Fibroblast of skin of back (primary cell): Measurements from ENCODE around the gene FRMD4A.
A peak's percentile ranks its signal among the peaks of the same experiment; 100 is the strongest.

Experiments used
- DNase-seq: peaks from one replicate; pipeline ENCODE4 v3.0.0-alpha.2; 2013

The FRMD4A gene

DNA sequence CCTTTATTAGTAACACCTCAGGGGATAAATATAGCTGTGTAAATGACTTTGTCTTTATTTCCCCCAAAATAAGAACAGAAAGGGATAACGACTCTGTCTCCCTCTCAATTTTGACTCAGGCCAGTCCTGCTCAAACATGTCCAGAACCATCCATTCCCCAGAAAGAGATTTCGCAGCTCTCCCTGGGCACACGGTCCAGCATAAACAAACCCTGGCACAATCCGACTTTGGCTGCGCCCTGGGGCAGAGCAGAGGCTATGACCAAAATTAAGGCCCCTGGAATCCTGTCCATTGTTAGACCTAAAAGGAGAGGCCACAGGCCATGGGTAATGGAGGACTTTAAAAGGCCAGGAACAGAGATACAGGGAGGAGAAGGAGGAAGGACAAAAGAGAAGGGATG is 644.8 kb downstream of the FRMD4A start:
- DNase-seq = no peak

DNA sequence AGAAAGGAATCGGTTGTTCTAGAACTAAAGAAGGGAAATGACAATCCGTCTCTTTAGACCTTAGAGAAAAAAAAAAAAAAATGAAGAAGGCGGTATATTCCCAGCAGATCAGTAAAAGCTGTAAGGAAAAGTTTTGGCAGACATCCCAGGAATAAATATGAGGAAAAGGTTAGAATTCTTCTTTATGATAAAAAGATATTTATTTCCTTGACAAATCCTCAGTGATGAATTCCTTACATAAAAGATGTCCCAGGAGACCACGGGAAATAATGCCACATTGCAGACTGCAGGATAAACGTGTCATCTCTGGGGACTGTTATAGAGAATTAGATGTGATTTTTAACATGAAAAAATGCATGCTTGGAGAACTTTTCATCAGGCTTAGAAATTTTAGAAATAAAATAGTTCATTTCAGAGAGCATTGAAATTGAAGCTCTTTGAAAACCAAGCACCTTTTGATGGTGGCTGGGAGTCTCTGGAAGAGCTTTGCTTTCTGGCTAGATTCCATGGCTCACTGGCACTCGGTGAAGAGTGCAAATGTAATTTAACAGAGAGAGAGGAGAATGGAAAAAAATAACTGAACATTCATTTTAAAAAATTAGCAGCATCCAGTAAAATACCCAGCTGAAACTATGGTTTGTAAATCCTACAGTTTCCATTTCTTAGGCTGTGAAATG is 645.8 kb downstream of the FRMD4A start:
- DNase-seq = peak; percentile 94

DNA sequence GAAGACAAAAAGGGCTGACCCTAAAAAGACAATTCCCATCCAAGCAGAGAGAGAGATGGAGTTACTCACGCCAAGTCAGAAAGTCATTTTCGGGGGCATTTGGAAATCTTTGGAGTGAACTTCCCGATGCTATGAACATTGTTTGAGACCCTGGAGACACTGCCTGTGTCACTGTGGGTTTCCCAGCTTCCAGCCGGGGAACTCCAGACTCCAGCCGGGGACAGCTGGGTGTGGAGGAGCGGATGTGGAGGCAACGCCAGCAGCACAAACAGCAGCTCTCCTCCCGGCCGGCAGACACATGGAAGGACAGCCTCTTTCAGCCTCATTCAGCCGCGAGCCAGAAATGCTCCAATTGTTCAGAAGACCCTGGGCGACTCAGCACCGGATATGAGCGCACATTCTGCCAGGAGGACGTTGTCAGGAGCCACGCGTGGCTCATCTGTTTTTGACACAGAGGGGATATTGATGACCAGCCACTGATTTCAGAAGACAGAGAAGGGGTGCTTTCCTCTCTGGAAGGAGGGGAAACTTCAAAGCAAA is 646.4 kb downstream of the FRMD4A start:
- DNase-seq = peak; percentile 91

DNA sequence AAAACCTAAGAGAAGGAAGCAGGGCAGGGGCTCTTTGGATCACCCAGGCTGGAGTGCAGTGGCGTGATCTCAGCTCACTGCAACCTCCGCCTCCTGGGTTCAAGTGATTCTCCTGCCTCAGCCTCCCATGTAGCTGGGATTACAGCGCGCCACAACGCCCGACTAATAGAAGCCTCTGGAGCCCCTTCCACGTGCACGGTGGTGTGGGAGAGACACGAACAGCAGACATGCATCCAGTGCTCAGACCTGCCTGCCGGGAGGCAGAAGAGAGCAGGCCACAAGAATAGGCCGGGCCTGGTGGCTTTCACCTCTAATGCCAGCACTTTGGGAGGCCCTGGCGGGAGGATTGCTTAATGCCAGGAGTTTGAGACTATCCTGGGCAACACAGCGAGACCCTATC is 647.7 kb downstream of the FRMD4A start:
- DNase-seq = no peak

DNA sequence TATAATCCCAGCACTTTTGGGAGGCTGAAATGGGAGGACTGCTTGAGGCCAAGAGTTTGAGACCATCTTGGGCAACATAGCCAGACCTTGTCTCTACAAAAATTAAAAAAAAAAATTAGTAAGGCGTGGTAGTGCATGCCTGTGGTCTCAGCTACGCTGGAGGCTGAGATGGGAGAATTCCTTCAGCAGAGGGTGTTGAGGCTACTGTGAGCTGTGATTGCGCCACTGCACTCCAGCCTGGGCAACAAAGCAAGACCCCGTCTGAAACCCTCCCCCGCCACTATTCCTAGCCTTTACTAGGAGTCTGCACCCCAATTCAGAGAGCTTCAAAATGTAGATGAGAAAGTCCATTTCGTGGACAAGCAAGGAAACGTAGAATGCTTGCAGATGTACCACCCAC is 648.8 kb downstream of the FRMD4A start:
- peak; percentile 47 for DNase-seq

DNA sequence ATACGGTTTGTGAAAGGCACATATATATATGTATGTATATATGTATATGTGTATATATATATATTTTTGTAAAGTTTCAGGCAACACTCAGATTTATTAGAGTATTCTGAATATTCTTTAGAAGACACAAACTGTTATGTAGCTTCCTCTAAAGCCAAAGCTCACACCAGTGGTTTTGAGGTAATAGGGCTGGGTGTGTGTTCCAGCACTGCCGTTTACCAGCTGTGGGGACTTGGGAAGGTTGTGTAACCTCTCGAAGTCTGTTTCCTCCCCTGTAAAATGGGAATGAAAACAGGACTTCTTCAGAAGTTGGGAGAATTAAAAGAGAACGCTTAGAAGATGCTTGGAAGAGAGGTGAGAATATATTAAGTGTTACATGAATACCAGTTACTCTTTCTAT is 649.2 kb downstream of the FRMD4A start:
- no peak for DNase-seq

DNA sequence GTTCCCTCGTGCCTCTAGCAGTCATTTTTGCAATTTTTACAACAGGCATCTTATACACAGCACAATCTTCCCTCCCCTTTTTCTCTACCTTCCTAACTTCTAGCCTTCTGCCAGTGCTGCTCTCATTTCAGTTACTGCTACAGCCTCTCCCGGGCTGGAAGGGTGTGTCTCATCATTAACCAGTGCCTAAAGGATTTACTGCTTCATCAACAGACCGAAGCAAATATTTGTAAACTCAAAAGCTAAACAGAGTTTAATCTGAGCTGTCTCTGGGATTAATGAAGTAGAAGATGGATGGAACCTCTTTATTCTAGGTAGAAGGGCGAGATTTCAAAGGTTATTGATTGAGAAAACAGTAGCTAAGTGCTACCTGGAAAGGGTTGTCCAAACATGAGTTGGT is 649.6 kb downstream of the FRMD4A start:
- DNase-seq = no peak

DNA sequence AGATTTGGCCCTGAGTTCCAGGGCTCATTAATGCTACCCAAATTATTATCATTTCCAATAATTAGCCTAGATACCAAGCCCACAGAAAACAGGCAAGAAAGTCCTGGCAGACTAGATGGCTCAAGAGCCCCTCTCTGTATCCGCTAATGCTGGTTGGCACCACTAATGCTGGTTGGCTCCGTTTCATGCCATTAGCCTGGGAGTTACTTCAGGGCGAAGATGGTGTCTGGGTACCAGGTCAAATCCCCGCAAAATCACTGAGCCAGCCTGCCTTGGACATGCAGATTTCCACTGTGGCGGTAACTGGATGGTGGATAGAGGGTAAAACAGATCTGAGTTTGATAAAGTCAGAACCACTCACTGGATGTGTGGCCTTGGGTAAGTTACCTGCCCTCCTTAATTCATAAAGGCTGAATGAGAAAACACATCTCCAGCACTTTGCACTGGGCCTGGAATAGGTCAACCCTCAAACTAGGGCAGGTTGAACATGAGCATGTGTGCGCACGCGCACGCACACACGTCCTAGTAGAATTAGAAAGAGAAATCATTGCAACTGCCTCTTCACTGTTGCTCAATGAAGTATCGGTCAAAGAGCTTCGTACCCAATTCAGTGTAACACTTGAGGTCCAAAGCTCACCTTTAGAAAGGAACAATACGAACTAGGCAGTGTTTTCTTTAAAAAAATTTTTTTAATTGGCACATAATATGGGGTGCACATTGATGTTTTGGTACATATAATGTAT is 652.5 kb downstream of the FRMD4A start:
- DNase-seq = no peak

DNA sequence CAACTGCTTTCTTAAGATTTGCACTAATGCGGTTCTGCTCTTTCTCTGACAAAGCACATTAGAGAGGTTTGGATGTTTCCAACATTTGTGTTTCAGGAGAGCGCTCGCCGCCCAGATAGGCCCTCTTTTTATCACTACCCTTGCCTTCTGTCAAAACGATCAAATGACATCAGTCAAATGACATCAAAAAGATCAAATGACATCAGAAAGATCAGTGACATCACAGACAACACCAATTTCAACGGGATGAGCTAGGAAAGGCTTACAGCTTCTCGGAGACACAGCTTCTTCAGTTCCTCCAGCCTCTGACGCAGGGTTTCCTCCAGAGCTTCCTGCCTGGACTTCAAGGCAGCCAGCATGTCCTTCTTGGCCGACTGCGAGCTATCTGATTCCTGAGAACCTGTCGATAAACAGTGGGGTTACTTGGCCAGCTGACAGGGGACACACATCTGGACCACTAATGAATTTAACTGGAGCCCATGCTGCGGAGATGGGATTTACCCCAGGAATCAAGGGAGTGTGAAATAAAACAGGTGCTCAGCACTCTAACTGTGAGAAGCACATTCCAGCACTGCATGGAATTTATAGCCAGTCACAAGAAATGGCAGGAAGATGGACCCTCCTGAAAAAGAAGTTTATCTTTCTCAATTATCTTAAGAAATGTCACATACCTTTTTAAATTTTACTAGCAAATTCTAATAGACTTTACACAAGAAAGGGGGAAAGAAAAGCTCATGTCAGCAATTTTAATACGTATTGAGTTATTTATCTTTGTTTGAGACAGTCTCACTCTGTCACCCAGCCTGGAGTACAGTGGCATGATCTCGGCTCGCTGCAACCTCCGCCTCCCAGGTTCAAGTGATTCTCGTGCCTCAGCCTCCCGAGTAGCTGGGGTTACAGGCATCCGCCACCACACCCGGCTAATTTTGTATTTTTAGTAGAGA is 655.8 kb downstream of the FRMD4A start:
- DNase-seq = no peak

DNA sequence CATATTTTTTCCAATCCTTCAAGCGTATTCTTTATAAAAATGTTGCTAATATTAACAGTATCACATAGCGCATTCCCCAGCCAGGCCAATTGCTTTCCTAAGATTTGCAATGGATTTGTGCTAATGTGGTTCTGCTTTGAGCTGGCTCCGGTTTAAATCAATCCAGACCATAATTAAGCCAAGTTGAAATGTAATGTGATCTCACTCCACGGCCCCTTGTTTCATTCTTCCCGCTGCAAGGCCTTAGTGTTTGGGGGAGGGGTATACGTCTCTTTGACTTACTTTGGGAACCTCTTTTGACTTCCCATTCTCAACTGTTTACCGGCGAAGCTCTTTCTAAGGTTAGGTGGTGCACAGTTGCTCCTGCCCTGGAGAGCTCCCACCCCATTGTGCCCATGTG is 657.6 kb downstream of the FRMD4A start:
- DNase-seq = no peak

DNA sequence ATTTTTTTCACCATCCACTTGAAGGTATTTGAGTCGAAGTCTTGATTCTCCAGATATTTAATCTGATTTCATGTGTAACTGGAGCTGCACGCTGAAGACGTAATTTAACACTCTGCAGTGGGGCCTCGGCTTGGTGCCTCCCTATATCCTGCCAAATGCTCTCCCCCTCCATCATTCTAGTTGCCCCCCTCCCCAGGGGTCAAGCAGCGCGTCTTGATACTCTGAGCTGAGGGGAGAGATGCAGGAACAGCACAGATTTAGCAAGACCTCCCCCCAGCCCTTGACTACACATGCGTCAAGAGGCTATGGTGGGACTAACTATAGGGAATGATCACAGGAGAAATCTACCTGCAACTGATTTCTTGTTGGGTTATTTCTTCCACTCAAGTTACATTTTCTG is 658.2 kb downstream of the FRMD4A start:
- DNase-seq = no peak

DNA sequence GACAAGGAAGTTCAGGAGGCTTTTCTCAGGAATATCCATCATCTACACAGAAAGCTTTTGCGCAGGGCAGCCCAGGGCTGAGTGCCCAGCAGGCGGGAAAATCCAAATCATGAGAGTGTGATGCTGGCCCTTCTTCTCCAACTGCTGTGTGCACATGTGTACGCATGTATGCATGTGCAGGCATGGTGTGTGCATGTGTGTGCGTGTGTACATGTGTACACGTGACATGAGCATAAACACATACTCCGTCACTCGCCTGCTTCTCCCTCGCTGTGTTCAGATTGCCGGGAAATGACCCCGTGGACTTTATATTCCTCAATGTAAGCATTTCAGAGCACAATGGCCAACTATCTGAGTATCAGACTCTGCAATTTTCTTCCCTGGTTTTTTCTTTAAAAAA is 658.8 kb downstream of the FRMD4A start:
- DNase-seq = no peak

DNA sequence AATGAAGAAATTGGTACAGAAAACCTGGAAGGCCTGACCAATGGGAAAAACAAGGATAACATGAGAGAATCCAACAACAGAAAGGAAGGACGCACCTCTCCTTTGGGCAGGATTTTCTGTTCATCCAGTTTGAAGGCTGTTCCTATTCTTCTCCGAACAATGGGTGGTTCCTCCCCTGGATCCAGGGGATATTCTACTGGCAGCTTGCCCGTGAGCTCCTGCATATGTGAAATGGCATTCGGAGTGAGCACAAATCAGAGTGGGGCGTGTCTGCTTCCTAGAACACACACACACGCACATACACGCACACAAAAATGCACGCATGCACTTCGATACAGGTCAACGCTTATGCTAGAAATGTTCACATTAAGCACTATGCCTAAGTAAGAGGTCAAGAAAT is 660.4 kb downstream of the FRMD4A start:
- DNase-seq = no peak

DNA sequence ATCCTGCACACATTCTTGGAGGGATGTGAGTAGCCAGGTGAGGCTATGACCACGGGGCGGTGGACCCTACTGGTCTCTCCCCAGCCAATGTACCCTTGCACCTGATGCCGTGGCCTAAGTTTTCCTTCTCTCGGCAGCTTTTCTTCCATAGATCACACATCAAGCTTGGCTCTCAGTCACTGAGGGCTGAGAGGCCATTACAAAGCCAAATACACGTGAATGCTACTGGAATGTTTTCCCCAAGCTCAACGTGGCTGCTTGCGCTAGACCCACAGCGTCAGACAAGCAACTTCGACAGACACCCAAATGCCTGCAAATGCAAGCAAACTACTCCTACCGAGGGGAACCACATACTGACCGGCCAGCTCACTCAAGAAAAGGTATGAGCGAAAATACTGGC is 660.8 kb downstream of the FRMD4A start:
- DNase-seq = no peak

DNA sequence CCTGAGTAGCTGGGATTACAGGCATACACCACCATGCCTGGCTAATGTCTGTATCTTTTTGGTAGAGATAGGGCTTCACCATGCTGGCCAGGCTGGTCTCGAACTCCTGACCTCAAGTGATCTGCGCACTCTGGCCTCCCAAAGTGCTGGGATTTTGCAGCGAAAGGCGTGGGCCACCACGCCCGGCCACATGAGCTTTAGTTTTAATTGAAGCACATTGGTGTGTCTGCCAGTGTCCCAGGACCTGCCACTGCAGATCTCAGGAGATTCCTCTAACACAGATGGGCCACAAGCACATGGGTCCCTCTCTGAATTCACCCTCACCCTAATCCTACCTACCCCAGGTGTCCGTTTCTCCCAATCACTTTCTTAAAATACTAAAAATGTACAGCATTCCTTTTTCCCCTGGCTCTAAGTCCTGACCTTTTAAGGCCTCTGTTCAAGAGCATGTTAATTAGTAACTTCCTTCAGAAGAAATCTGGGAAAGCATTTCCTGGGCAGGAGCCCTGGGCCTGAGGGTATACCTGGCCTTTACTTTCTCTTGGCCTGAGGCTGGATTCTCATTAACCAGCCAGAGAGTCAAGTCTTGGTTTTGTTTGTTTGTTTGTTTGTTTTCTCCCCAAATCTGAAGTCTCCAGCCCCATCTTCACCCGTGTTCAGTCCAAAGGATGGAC is 661.4 kb downstream of the FRMD4A start:
- no peak for DNase-seq

DNA sequence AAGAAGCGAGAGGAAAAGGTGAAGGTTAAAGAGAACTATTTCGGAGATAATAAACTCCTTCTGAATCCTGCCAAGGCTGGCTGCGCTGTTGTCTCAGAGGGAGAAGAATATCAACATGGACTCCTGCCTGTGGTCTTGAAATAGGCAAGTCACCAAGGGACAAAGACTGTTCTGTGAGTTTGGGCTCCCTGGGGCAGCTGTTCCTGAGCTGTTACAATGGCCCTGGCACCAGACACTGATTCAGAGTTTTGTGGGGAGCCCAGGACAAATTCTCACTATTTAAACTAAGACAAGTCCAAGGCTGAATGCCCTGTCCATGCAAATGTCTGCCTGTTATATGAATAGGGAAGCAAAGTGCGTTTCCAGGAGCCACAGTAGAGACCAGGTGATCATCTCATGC is 662.6 kb downstream of the FRMD4A start:
- no peak for DNase-seq

DNA sequence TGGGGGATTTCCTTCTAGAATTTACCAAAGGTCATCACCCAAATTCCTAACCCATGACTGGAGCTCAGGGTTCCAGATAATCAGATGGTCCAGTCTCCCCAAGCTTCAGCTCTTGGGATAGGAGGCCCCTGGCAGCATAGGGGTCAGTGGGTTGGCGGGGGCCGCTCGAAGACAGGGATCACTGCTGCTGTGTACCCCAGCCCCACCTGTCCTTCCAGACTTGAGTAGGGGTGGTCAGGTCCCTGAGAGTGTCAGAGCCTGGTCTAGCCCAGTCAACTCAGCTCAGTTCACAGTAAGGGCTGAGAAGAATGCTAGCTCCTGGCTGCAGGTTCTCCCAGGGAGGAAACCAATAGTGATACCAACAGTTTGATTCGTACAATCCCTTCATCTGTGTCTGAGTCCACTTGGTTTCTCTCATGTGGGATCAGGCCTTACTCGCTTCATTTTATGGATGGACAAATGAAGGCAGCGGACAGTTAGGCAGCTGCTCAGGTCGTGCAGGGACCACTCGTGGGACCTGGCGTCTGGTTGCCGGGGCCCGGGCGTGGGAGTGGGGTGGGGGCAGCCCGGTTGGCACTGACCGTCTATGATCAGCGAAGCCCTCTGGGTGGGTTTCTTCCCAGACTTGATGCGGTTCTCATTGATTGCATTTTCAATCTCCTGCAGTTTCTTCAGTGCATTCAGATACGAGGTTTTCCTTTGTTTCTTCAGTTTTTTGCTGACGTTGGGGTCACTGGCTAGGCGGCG is 665.0 kb downstream of the FRMD4A start:
- DNase-seq = no peak

DNA sequence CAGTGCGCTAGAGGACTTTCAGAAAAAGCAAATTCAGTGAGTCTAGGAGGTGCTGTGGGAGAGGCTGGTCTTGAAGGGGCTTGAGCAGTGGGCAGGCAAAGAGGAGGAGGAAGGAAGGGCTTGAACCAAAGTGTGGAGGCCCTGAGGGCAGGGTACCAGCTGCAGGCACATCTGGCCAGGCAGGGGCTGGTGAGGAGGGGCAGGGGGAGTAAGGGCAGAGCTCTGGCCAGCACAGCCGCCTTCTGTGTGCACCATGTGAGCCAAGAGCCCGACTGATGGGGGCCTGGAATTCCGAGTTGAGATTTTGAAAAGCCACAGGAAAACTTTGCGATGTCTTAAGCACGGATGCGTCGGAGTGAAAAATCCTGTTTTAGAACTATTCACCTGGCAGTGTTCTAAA is 669.5 kb downstream of the FRMD4A start:
- no peak for DNase-seq

DNA sequence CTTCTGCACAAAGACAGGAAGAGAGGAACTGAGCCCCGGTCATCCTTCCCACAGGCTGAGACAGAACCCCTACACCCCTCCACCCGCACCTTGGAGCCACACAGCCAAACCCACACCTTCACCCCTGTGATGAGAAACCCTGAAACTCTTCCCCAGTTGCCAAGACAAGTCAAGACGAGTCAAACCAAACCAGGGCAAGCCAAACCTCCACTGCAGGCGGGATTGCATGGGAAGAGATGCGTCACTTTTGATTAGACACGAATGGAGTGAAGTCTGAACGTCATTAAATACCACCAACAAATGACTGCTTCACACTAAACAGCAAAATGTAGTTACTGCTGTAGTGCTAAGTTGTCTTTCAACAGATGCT is 670.2 kb downstream of the FRMD4A start:
- peak; percentile 44 for DNase-seq

DNA sequence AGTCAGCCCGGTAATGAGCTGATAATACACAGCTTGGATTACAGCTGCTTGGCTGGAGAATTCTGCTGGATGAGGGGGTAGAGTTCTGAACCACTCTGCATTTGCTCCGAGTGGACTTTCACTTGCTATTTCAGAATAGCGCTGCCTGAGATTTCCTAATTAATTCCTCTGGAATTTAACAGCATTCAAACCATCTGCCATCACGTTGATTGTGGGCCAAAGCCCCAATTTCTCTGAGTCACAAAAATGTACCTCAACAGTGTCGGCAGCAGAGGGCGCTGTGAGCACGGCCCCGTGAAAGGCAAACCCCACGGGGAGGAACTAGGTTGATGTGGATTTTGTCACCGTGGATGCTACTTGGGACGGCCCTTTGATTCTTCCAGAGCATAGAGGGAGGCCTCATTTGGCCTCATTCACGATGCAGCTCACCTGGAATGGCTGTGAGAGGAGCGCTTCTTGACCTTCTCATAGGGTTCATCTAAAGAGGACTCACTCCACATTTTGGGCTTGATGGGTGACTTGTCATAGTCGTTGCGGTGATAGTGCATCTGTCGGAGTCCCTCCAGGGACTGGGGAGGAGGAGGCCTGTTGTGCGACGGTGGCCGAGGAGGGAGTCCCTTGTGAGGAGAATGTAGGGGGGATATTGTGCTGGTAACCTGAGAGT is 670.7 kb downstream of the FRMD4A start:
- peak; percentile 53 for DNase-seq
